Stimulated activated CD4-positive, alpha-beta T cell treated with anti-CD3 and anti-CD28 coated beads, Interleukin-12 subunit alpha, Interleukin-12 subunit beta, amount 100 ng/mL, for 4 hours (primary cell): Measurements from ENCODE around the gene MAP3K3.

Experiments
- DNase-seq: peaks from one replicate; pipeline ENCODE4 v3.0.0-alpha.2; 2020

MAP3K3 gene

GRCh38 chr17:63657786-63658185, 35.6 kb downstream of the MAP3K3 start:
- no peak for DNase-seq

- DNase-seq = no peak
Observed at GRCh38 chr17:63658366-63658765, 36.1 kb downstream of the MAP3K3 start.

DNA sequence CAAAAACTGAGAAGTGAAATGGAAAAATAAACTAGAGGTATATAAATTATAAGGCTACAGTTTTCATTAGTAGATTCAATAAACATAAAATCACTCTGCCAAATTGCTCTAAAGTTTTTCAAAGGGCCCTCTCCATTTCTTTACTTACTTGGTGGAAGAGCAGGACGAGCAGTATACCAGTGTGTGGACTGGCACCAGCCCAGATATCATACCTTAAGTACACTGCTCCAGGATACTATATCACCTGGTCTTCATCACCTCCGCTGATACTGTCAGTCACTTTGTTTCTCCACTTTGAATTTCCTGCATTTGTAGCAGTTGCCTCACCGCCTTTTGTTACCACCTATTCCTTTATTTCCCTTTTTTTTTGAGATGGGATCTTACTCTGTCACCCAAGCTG, 37.6 kb downstream of the MAP3K3 start:
- DNase-seq = no peak

DNA sequence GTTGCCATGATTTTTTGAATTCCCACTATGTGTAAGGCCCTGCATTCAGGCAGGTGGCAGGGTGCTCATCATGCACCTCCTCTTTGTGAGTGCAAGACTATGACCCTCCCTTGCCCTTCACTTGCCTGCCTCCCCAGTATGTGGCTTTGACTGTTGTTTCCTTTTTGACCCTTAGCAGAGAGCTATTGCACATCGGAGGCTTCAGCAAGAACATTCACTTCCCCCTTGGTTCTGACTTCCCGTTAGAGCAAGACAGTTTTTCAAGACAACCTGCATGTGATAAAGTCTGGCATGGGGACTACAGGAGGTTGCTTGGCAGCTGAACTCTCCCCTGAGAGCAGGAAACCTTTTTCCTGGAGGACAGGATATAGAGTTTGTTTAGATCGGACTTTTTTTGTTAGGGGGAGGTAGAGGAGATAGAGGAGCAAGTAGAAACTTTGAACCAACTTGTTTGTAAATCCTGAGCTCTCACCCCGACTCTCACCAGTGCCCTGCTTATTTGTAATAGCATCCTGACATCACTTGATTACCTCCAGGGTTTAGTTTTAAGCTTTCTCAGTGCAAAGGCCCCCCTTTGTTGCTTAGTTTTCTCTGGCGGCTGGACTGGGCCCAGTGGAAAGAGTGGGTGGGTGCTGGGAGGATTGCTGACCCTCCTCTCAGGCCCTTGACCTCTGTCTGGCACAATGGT, 43.5 kb downstream of the MAP3K3 start:
- DNase-seq = no peak

- DNase-seq = no peak
Observed at GRCh38 chr17:63672856-63673255, 50.6 kb downstream of the MAP3K3 start.

GRCh38 chr17:63675231-63675606, 53.0 kb downstream of the MAP3K3 start:
- DNase-seq = no peak

DNA sequence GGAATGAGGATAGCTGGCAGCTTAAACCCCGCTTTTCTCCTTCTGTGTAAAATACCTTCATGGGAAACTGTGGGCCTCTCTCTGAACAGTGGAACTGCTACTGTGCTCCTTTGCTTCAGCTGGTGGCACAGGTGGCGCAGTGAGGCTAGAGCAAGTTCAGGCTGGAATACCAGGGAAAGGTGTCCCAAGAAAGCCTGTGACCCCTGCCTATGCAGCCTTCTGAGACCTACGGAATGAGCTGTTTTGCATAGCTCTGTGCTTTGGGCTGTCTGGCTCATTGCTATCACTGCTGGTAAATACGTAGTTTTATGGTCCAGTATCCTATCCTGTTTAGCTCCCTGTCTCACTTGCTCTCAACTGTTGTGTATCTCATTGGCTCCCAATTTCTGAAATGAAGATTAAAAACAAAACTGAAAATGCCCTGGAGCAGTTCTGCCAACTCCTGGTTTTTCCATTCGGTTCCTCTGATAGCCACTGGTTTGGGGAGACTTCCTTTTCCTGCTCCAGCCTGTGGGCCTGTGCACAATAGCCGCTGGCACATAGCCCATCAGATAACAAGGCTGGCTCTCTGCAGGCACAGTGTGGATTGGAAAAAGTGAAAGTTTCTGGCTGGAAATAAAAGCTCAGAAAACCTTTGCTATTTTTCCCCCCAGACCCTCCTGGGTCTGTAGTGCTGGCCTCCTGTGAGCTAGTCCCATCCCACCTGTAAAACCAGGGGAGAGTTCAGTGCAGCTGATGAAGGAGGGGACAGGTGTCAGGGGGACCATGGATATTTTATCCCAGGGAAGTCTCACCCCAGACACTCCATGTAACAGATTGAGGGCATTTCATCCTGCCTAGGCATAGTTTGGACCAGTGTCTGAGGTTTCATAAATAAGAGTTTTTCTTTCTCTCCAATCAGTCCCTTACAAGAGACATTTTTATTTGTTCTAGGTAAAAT, 53.7 kb downstream of the MAP3K3 start:
- no peak for DNase-seq

DNA sequence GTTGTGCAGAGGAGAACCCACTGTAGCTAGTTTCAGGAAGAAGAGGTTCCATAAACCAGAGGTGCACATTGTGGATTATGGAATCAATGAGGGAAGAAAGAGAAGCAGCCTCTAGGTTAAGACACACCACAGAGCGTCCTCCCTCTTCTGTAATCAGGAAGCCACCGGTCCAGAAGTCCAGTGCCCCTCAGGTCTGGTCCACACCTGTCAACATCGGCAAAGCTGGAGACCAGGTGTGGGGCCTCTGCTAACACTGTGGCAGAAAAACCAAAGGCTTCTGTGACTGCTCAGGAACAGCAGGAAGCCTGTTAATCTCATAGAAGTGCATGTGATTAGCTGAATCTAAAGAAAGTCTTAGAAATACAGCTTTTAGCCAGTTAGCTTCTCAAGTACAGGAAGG, 54.4 kb downstream of the MAP3K3 start:
- no peak for DNase-seq

- no peak for DNase-seq
Observed at GRCh38 chr17:63679214-63679613, 57.0 kb downstream of the MAP3K3 start.

- no peak for DNase-seq
Observed at GRCh38 chr17:63680700-63681099, 58.5 kb downstream of the MAP3K3 start.

DNA sequence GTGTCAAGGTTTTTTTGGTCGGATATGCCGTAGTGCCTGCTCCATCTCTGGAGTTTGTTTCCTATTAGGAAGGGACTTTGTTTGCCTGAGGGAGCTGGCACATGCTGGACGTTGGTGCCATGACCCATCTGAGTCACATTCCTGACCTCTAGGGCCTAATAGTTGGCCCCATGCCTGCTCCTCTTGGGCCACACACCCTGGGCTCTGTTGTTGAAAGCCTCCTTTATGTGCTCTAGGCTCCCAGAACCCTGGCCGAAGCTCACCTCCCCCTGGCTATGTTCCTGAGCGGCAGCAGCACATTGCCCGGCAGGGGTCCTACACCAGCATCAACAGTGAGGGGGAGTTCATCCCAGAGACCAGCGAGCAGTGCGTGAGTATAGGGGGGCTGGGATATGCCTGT, 59.3 kb downstream of the MAP3K3 start:
- no peak for DNase-seq

DNA sequence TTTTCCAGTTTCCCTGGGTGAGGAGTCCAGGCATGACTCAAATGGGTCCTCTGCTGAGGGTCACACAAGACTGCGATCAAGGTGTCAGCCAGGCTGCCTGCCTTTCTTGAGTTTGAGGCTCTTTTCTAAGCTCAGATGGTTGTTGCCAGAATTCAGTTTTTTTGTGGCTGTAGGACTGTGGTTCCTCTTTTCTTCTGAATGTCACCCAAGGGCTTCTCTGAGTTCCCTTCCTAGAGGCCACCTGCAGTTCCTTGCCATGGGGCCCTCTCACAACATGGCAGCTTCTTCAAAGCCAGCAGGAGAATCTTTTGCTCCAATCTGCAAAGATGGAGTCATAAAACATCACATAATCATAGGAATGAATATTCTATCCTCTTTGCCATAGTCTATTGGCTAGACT, 60.2 kb downstream of the MAP3K3 start:
- DNase-seq = no peak

- no peak for DNase-seq
Observed at GRCh38 chr17:63682981-63683380, 60.8 kb downstream of the MAP3K3 start.

DNA sequence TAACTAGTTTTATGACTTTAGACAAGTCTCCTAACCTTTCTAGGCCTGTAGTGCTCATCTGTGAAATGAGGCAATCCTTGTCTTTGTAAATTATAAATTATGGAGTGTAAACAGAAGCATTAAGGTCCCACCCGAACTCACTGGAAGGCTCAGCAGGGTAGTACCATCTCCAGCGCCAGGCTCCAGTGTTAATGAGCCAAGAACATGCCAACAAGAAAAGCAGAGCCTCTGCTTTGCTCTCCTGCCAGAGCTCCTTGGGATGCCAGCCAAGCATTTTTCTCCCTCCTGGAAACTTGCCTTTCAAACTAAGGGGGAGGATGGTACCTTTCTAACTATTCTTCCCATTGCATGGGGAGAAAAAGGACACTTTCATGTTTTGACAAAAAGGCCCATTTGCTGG, 62.8 kb downstream of the MAP3K3 start:
- no peak for DNase-seq

- no peak for DNase-seq
Observed at GRCh38 chr17:63685578-63685977, 63.4 kb downstream of the MAP3K3 start.

- no peak for DNase-seq
Observed at GRCh38 chr17:63686138-63686685, 64.0 kb downstream of the MAP3K3 start.

GRCh38 chr17:63688396-63689020, 66.3 kb downstream of the MAP3K3 start:
- no peak for DNase-seq

- DNase-seq = no peak
Observed at GRCh38 chr17:63689479-63689878, 67.3 kb downstream of the MAP3K3 start.

GRCh38 chr17:63692195-63692816, 70.1 kb downstream of the MAP3K3 start:
- no peak for DNase-seq

GRCh38 chr17:63693411-63694113, 71.3 kb downstream of the MAP3K3 start:
- DNase-seq = no peak

DNA sequence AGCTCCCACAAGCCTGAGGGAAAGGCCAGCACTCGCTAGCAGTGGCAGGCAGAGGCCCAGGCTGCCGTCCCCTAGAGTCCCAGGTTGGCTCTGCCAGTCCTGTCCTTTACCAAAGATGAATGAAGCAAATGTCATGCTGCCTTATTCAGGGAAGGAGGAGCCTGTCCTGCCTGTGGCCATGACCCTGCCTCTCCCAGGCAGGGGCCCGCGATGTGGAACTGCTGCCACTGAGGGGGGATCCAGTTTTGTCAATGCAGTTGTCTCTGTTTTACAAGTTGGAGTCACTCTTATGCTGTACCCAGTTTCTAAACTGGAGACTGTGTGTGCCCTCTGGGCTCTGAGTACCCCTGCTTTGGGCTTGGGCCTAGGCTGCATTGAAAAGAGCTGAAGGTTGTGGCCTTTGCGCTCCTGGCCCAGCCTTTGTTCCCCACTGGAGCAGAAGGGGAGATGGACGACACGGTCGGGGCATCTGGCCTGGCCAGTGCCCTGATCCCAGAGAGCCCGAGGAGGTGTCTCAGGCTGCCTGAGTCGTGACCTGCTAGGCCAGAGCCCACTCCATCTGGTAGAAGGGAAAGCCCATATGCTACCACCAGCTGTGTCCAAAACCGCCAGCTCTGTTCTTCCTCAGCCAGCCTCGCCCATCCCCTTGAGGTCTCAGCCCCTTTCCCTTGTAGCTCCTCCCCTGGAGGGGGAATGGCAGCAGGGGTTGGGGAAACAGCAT, 72.2 kb downstream of the MAP3K3 start:
- DNase-seq = no peak
